HEK293 (cell line): ENCODE measurements around the gene BCDIN3D.
A peak's percentile ranks its signal among the peaks of the same experiment; 100 is the strongest.

Source experiments
- CTCF ChIA-PET: fragments of 350-600 bp; formaldehyde crosslinking; extraction: SDS; loops from one replicate; lab custom pipeline; 2021; ENCODE audit warnings: antibody characterized with exemption; lab: Yijun Ruan, JAX
- POLR2A ChIA-PET: fragments of 300-600 bp; formaldehyde crosslinking; extraction: SDS; loops from one replicate; lab custom pipeline; 2020; ENCODE audit warnings: antibody characterized with exemption, inconsistent platforms; lab: Yijun Ruan, JAX
- H3K27ac ChIP-seq: fragments of 200-500 bp; sonication (Bioruptor generic); 2 replicates; pipeline ENCODE4 v1.5.1; 2014; ENCODE audit warnings: low read depth, low read length, control low read depth, inconsistent platforms; ENCODE audit errors: extremely low read depth
- H3K36me3 ChIP-seq, 2 experiments: fragments of 200-500 bp in 1 of 2; sonication (Bioruptor generic) in 1 of 2; 1 replicate in 1 of 2; 2 replicates in 1 of 2; pipeline ENCODE4 v1.5.1; 2014 to 2017; ENCODE audit warnings: inconsistent platforms in 2 of 2, low read length in 2 of 2; ENCODE audit not compliant: control insufficient read depth in 2 of 2, insufficient read depth in 1 of 2
- H3K4me1 ChIP-seq: fragments of 200-500 bp; sonication (Bioruptor generic); 2 replicates; pipeline ENCODE4 v1.5.1; 2014; ENCODE audit warnings: mild to moderate bottlenecking, low read length, inconsistent platforms; ENCODE audit not compliant: control insufficient read depth, insufficient read depth
- H3K4me3 ChIP-seq: 2 replicates; pipeline ENCODE4 v1.5.1; 2011; ENCODE audit warnings: low read depth, mild to moderate bottlenecking, control low read depth, low read length, moderate library complexity
- H3K9me3 ChIP-seq: fragments of 200-500 bp; sonication (Bioruptor generic); 2 replicates; pipeline ENCODE4 v1.5.1; 2014; ENCODE audit warnings: low read depth, low read length, inconsistent platforms; ENCODE audit not compliant: control insufficient read depth, insufficient read depth
- GLIS1 ChIP-seq: fragments of 450-650 bp; formaldehyde crosslinking; IDR thresholded peaks from 2 replicates; pipeline ENCODE4 v1.5.1; 2016; ENCODE audit warnings: missing biosample characterization, missing genetic modification characterization
- KLF1 ChIP-seq: fragments of 450-650 bp; formaldehyde crosslinking; IDR thresholded peaks from 2 replicates; pipeline ENCODE4 v1.5.1; 2016; ENCODE audit warnings: missing biosample characterization, missing genetic modification characterization
- MEIS1 ChIP-seq: sonication (generic); formaldehyde crosslinking; IDR thresholded peaks from 2 replicates; pipeline ENCODE4 v1.8.1; 2022; ENCODE audit warnings: missing genetic modification reagents, mild to moderate bottlenecking, borderline replicate concordance
- SP7 ChIP-seq: fragments of 450-650 bp; formaldehyde crosslinking; IDR thresholded peaks from 2 replicates; pipeline ENCODE4 v1.5.1; 2016; ENCODE audit warnings: missing biosample characterization, missing genetic modification characterization
- ZBTB49 ChIP-seq: fragments of 450-650 bp; formaldehyde crosslinking; IDR thresholded peaks from 2 replicates; pipeline ENCODE4 v1.5.1; 2016; ENCODE audit warnings: missing biosample characterization, missing genetic modification characterization, low read depth
- ZBTB6 ChIP-seq: fragments of 450-650 bp; formaldehyde crosslinking; IDR thresholded peaks from 2 replicates; pipeline ENCODE4 v1.5.1; 2017; ENCODE audit warnings: missing biosample characterization, missing genetic modification characterization
- ZNF112 ChIP-seq: fragments of 450-650 bp; formaldehyde crosslinking; IDR thresholded peaks from 2 replicates; pipeline ENCODE4 v1.5.0; 2017; ENCODE audit warnings: missing biosample characterization, missing genetic modification characterization
- ZNF132 ChIP-seq: fragments of 450-650 bp; formaldehyde crosslinking; IDR thresholded peaks from 2 replicates; pipeline ENCODE4 v1.5.1; 2017; ENCODE audit warnings: missing biosample characterization, missing genetic modification characterization, borderline replicate concordance
- ZNF16 ChIP-seq: fragments of 450-650 bp; formaldehyde crosslinking; IDR thresholded peaks from 2 replicates; pipeline ENCODE4 v1.5.1; 2016; ENCODE audit warnings: low read depth, missing biosample characterization, missing genetic modification characterization
- ZNF18 ChIP-seq: fragments of 450-650 bp; formaldehyde crosslinking; IDR thresholded peaks from 2 replicates; pipeline ENCODE4 v1.5.1; 2016; ENCODE audit warnings: missing biosample characterization, missing genetic modification characterization
- ZNF184 ChIP-seq: fragments of 450-650 bp; IDR thresholded peaks from 2 replicates; pipeline ENCODE4 v1.5.1; 2018; ENCODE audit warnings: missing biosample characterization, mild to moderate bottlenecking, missing genetic modification characterization
- ZNF266 ChIP-seq: fragments of 450-650 bp; formaldehyde crosslinking; IDR thresholded peaks from 2 replicates; pipeline ENCODE4 v1.5.1; 2016; ENCODE audit warnings: missing biosample characterization, missing genetic modification characterization, low read depth
- ZNF302 ChIP-seq: fragments of 450-650 bp; formaldehyde crosslinking; IDR thresholded peaks from 2 replicates; pipeline ENCODE4 v1.5.1; 2016; ENCODE audit warnings: missing biosample characterization, missing genetic modification characterization, low read depth
- ZNF426 ChIP-seq: fragments of 450-650 bp; formaldehyde crosslinking; IDR thresholded peaks from 2 replicates; pipeline ENCODE4 v1.5.1; 2017; ENCODE audit warnings: missing biosample characterization, missing genetic modification characterization, mild to moderate bottlenecking, inconsistent platforms, moderate library complexity
- ZNF529 ChIP-seq: fragments of 450-650 bp; formaldehyde crosslinking; IDR thresholded peaks from 2 replicates; pipeline ENCODE4 v1.5.1; 2017; ENCODE audit warnings: missing genetic modification characterization, missing biosample characterization; ENCODE audit not compliant: insufficient replicate concordance
- ZNF600 ChIP-seq: fragments of 450-650 bp; formaldehyde crosslinking; IDR thresholded peaks from 2 replicates; pipeline ENCODE4 v1.5.1; 2016; ENCODE audit warnings: missing biosample characterization, missing genetic modification characterization
- ZNF664 ChIP-seq: fragments of 450-650 bp; formaldehyde crosslinking; IDR thresholded peaks from 2 replicates; pipeline ENCODE4 v1.5.1; 2016; ENCODE audit warnings: missing biosample characterization, missing genetic modification characterization
- ZNF768 ChIP-seq: fragments of 450-650 bp; formaldehyde crosslinking; IDR thresholded peaks from 2 replicates; pipeline ENCODE4 v1.5.1; 2018; ENCODE audit warnings: missing biosample characterization, mild to moderate bottlenecking, missing genetic modification characterization

The BCDIN3D gene

GRCh38 chr12:49889361-49890095, 46.6 kb upstream of the BCDIN3D start:
- TF ChIP-seq ZNF16 (tag by site-specific recombination) (no peak), GLIS1 (no peak), ZNF600 (tag by site-specific recombination) (no peak), ZNF112 (tag by site-specific recombination) (no peak), SP7 (tag by site-specific recombination) (no peak), ZBTB6 (tag by site-specific recombination) (no peak), ZNF426 (no peak), ZNF184 (tag by site-specific recombination) (no peak), ZNF529 (tag by site-specific recombination) (no peak), ZNF18 (tag by site-specific recombination) (no peak), ZNF266 (tag by site-specific recombination) (no peak), ZBTB49 (tag by site-specific recombination) (no peak), KLF1 (tag by site-specific recombination) (no peak), ZNF132 (tag by site-specific recombination) (no peak), ZNF768 (tag by site-specific recombination) (no peak), MEIS1 (CRISPR knock-in tag) (no peak), ZNF302 (no peak)
- Histone ChIP-seq H3K36me3 (no peaks in the 10 kb centered on the region), H3K4me3 (no peak overlapping the region), H3K27ac (no peak overlapping the region), H3K9me3 (no peaks in the 10 kb centered on the region), H3K4me1 (0 out of 2 replicates have a peak, but pooled peaks cover 4% of the 10 kb centered on the region)
- ChIA-PET POLR2A (no interaction called here), CTCF (interaction anchor here (0.6 to 2.0 kb wide), 5 partner anchors 23 to 900 kb away, joined by 3 to 10 read pairs (median 3); no protein-coding TSS in a partner anchor)

- Histone ChIP-seq H3K4me3 (no peak overlapping the region), H3K9me3 (no peaks in the 10 kb centered on the region), H3K27ac (no peak overlapping the region), H3K4me1 (0 out of 2 replicates have a peak, but pooled peaks cover 4% of the 10 kb centered on the region), H3K36me3 (no peaks in the 10 kb centered on the region)
- CTCF ChIA-PET: interaction anchor here (1.1 to 2.0 kb wide), 3 partner anchors 22 to 167 kb away, joined by 3 to 10 read pairs (median 4); no protein-coding TSS in a partner anchor
- POLR2A ChIA-PET: interaction anchor here (1.6 kb wide), 1 partner anchor 22 kb away, joined by 5 read pairs; no protein-coding TSS in a partner anchor
- no peak for TF ChIP-seq ZNF664
- TF ChIP-seq GLIS1: 0 out of 2 replicates have a peak, but pooled peaks have one; percentile 16
Observed at GRCh38 chr12:49888461-49889151, 45.7 kb upstream of the BCDIN3D start.
